Epidermal melanocyte (primary cell): ENCODE results near the gene MAGEA9B.
"Not testable (repeated sequence)": the region's sequence is repeated elsewhere in the genome, so short reads cannot be mapped to it uniquely, and the experiment has no call there.

Experiments used
- DNase-seq: peaks from one replicate; pipeline ENCODE4 v3.0.0; 2011; ENCODE audit warnings: low spot score; ENCODE audit not compliant: insufficient read length

Gene MAGEA9B, protein sequence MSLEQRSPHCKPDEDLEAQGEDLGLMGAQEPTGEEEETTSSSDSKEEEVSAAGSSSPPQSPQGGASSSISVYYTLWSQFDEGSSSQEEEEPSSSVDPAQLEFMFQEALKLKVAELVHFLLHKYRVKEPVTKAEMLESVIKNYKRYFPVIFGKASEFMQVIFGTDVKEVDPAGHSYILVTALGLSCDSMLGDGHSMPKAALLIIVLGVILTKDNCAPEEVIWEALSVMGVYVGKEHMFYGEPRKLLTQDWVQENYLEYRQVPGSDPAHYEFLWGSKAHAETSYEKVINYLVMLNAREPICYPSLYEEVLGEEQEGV

DNA sequence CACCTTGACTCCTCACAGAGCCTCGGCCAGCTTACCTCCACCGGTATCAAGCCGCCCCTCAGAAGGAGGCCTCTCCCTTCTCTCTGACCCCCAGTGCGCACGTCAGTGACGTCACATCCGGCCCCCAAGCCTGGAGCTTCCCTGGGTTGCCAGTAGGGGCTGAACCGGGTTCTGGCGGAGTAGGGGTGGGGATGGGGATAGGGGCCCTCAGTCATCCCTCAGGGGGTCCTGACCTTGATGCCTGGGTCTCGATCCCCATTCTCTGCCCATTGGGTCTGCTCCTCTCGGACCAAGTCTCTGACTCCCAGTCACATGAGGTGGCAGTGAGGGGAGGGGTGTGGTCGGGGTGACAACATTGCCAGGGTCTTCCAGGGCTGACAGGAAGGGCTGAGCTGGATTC, at the start of gene MAGEA9B:
Gene MAGEA9B, minus strand, starts transcription at position 101 of the 400 bp plus-strand sequence. CDS start 4,280 bp downstream, outside the sequence.
- DNase-seq = not testable (repeated sequence)

DNA sequence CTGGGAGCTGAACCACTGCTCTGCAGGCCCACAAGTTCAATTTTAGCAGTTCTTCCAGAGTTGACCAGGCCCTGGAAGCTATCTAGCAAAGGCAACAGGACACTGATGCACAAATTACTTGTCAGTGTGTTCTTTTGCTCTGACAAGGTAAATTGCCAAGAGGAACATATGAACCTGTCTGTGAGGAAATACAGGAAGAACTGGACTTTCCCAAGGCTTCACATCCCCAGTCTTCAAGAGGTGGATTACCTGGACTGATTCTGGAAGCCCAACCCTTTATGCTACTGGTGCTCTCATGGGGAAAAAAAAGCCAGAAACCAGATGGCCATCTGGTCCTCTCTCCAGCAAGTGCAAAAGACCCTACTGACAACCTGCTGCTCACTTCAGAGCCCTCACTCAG, 46.3 kb upstream of the MAGEA9B start:
- DNase-seq = no peak

DNA sequence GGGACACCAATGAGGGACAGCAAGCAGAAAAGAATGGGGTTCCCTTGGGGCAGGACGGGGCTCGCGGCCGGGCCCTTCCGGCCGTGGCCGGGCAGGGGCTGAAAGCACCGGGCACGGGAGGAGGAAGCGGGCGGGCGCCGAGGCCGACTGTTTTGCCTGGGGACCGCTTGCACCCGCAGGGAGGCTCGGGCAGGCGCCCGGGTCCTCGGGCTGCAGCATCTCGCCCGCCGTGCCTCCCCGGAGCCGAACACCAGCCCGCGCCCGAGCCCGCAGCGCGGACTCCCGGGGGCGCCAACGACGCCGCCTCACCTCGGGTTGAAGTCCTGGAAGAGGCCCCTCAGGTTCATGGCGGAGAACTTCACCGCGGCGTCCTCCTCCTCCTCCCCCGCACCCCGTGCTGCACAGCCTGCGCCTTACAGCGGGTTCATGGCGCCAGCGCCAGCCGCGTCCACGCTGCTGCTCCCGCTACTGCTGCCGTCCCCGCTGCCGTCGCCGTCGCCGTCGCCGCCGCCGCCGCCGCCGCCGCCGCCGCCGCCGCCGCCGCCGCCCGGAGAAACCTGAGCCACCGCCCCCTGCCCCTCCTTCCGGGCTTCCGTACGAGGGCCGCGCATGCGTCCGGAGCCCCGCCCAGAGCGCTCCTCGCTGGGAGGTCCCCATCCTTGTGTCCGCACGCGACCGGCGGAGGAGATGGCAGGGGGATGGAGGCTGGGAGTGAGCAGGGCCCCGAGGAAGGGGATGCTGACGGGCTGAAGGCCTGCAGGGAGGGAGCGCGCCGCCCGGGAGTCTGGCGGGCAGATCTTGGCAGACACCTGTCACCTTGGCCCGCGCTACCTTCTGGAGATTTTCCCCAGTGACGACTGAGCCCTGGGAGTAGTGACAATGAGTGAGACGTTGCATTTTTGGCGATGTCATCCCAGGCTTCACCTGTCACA, 44.2 kb upstream of the MAGEA9B start, which contains the start of gene TMEM185A:
Gene TMEM185A, minus strand, starts transcription at position 559 of the 932 bp plus-strand sequence. Its CDS starts 212 bp downstream, at position 347.
- no peak for DNase-seq

DNA sequence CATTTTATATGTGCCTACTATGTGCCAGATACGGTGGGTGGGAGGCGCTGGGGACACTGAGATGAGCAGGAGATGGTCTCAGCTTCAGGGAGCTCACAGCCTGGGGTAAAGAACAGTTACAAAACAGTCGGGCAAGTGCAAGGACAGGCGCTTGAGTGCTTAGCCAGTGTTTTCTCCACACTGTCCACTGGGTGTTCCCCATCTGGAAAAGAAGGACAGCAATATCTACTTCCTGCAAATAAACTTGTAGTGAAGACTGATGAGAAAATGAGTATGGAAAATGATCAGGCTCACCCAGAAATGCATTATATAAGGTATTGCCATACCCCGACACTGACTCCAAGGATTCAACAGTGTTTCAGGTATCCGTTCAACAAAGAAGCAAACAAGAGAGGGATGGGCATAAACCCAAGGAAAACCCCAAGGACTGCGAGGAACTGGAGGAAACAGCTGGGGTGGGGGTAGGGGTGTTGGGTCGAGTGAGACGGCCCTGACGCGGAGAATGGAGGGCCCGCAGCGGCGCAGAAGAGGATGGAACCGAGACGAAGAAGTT, 43.5 kb upstream of the MAGEA9B start:
- DNase-seq = no peak

DNA sequence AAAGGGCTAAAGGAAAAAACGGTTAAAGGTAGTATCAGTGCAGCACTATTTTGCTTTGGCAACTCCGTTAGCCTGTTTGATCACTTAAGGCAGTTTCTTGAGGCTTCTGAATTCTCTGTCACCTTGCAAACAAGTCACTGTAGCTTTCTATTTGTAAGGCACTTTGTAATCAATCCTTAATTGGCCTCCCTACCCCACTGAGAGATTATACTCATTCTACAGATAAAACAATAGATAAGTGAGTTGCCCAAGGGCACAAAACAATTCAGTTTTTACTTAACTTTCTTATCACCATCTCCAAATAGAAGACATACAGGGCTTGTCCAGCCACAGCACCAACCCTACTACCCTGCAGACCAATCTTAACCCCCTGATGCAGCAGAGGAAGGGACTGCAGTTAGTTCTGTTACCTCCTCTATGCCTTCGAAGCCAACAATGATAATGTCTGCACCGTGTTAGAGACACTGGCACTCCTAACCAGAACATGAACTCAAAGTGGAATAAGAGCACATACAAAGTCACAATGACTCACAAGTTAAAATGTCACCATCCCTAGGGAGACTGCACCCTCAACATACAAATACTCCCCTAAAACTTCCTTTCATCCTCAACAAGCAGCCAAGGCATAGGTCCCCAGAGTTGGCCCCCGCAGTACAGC, 42.6 kb upstream of the MAGEA9B start:
- DNase-seq = no peak

DNA sequence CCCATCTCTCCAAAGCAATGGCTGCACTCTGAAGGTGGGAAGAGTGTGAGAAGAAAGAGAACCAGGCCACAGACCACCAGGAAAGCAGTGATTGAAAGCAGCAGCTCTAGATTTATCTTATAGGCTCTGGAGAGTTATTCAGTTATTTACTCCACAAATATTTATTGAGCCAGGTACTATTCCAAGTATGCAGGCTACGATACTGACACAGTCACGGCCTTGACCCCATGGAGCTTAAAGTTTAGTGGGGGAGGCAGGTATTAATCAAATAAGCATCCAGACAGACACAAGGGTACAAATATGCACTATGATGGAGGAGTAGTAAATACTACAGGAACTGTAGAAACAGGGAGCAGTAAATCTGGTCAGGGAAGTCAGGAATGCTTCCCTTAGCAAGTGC, 41.5 kb upstream of the MAGEA9B start:
- no peak for DNase-seq

DNA sequence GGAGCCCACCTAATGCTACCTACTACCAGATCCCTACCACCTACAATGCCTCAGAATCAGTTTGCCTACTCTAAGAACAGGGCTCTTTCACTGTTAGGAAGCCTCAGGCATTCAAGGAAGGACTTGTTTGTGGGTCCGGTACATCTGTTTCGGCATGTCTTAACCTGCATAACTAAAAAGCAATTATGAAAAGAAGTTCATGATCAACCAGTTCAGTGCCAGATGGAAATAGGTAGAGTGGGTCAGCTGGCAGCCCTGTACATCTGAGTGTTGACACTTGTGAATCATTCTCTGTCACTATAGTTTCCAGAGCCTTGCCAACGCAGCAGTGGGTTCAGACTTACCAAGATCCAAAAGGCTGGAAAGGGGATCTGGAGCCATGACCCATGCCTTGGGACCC, 41.0 kb upstream of the MAGEA9B start:
- no peak for DNase-seq

DNA sequence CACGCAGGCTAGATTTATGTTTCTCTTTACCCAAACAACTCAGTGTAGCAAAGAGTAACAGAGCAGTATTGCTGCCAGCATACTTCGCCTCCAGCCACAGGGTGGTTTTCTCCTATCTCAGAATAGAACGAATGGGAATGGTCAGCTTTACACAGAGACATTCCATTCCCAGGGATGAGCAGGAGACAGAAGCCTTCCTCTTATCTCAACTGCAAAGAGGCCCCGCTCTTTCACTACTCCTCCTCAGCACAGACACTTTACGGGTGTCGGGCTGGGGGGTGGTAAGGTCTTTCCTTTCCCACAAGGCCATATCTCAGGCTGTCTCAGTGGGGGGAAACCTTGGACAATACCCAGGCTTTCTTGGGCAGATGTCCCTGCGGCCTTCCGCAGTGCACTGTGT, 39.6 kb upstream of the MAGEA9B start:
- DNase-seq = not testable (repeated sequence)

DNA sequence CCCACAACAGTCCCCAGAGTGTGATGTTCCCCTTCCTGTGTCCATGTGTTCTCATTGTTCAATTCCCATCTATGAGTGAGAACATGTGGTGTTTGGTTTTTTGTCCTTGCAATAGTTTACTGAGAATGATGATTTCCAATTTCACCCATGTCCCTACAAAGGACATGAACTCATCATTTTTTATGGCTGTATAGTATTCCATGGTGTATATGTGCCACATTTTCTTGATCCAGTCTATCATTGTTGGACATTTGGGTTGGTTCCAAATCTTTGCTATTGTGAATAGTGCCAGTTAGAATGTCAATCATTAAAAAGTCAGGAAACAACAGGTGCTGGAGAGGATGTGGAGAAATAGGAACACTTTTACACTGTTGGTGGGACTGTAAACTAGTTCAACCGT, 32.4 kb upstream of the MAGEA9B start:
- DNase-seq = not testable (repeated sequence)

DNA sequence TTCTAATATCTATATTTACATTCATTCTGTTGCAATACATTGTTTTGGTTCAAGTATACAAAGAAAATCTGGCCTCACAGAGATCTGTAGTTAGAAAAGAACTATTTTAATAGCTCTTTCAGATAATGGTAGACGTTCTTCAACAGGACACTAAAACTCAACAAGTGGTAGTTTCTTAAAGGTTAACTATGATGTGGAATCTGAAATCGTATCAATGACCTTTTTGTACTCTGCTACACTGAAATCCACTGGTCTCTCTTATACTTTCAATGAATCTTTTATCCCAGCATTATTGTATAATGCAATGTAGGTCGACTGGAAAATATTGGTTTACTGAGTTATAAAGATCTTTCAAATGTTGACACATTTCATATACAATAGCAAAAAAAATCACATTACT, 31.6 kb upstream of the MAGEA9B start:
- no peak for DNase-seq

DNA sequence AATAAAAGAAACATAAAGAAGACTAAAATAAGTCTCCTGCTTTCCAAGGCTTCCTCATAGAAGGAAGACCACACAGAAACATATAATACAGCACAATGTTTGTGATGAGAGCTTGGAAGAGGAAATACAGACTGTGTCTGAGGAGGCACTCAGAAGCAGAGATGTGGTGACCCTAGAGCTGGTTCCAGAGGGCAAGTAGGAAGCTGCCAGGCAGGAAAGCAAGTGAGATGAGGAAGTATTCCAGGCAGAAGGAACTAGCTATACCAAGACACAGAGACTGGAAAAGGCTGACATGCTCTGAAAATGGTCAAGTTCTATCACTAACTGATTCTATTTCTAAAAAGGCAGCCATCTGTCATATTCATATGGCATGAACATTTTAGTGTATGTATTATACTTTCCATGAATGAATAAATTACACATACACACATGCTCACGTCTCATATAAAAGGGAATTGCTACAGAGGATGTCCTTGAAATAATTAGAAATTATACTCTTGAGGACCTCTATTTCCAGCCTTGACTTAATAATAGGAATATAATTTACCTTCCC, 24.4 kb upstream of the MAGEA9B start:
- no peak for DNase-seq

DNA sequence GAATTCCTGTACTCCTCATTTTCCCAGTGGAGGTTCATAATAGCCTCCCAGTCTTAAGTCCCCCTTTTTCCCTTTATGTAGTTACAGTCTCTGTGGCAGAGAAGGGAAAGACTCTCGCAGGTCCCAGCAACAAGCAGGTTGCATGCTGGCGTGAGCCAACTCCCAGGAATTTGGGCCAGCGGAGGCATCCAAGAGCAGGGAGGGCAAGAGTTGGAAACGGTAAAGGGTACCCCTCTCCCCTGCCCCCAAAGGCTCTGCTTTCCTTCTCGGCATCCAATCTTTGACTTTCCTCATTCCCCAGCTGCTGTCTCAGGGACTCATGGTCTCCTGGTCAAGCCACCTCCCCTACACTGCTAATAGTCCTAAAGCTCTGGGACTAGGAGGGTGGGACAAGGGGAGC, 23.3 kb upstream of the MAGEA9B start:
- no peak for DNase-seq

DNA sequence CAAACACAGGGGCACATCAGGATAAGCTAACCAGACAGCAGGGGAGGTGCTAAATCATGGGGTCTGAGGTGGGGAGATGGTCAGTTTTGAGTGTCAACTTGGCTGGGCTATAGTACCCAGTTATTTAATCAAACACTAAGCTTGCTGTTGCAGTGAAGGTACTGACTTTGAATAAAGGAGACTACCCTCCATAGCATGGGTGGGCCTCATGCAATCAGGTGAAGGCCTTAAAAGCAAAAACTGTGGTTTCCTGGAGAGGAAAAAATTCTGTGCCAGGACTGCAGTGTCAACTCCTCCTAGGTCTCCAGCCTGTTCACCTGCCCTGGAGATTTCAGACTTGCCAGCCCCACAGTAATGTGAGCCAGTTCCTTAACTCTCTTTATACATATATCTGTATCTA, 20.4 kb upstream of the MAGEA9B start:
- no peak for DNase-seq

DNA sequence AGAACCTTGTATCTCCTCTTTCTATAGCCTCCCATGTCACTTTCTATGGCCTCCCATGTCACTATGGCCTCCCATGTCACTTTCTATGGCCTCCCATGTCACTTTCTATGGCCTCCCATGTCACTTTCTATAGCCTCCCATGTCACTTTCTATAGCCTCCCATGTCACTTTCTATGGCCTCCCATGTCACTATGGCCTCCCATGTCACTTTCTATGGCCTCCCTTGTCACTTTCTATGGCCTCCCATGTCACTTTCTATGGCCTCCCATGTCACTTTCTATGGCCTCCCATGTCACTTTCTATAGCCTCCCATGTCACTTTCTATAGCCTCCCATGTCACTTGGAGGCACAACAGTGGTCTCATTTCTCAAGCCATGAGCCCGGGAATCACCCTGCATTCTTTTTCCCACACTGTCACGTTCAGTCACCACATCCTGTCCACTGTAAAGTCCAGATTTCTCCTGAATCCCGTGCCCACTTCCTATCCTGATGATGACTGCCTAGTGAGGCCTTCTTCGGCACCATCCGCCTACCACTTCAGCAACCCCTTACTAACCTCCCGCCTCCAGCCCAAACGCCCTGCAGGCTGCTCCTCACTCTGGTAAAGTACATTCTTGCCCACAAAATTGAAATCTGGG, 18.1 kb upstream of the MAGEA9B start:
- not testable (repeated sequence) for DNase-seq

DNA sequence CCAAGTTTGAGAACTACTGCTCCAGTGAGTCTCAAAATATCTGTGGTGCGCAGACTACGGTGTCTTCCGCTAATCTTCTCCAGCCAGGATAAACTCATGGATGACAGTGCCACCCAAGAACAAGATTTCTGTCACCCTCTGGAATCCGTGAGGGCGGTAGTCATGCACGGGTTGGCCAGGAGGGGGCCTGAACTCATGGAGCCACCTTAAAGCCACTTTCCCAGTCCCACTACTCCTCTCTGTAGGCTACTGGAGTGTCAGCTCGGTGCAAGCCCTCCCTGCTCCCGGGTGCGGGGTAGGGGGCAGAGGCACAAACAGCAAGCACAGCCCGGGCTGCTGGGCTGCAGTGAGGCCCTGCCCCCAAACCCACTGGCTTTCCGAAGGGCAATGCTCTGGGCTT, 11.3 kb upstream of the MAGEA9B start:
- not testable (repeated sequence) for DNase-seq

DNA sequence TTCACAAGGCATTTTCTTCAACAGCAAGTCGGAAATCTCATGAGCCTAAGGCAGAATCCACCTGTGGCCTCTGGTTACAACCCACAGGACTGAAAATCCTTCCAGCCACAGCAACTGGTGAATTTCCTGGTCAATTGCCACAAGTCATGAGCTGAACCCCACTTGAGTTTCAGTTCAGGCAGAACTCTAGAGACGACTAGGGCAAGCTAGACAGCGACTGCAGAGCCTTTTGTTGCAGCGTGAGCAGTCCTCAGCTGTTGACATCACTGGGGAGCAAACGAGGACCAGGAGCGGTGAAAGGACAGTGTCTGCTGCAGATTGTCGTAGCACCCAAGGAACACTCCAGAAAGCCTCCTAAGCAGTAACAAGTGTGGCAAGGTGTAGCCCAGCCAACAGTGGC, 8.7 kb upstream of the MAGEA9B start:
- not testable (repeated sequence) for DNase-seq

DNA sequence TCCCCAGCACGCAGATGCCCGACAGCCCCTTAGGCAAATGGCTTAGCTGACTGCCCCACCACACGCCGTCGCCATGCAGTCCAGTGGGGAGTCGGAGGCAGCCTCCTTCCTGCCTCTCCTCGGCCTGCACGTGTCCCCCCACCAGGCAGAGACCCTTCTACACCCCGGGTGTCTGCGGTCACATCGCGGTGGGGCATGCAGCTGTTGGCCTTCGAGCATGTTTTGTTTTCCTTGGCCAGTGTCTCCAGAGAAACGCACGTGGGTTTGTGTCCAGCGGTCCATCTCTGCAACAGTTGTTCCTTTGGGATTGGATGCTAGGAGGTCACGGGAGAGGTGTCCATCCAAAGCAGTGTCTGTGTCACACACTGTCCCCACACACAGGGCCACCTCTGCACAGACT, 8.0 kb upstream of the MAGEA9B start, which contains the start of gene HSFX2:
Gene HSFX2, minus strand, starts transcription at position 101 of the 400 bp plus-strand sequence. CDS start 614 bp downstream, outside the sequence.
- not testable (repeated sequence) for DNase-seq

DNA sequence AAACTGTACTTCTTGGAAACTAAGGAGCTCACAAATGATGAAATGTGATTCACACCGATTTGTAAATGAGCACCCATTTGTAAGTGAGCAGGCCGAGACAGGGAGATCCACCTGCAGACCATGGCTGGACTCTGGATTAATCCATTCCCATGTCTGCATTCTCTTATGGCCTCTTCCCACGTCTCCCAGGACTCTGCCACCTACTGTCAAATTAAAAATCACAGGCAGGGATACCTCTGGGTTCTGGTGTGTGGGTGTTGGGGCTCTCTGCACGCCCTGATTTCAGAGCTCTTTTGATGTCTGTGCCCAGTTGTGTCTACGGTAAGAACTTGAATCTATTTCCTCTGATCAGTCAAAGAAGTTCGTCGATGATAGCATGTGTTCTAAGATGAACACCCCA, 3.7 kb upstream of the MAGEA9B start:
- DNase-seq = not testable (repeated sequence)

DNA sequence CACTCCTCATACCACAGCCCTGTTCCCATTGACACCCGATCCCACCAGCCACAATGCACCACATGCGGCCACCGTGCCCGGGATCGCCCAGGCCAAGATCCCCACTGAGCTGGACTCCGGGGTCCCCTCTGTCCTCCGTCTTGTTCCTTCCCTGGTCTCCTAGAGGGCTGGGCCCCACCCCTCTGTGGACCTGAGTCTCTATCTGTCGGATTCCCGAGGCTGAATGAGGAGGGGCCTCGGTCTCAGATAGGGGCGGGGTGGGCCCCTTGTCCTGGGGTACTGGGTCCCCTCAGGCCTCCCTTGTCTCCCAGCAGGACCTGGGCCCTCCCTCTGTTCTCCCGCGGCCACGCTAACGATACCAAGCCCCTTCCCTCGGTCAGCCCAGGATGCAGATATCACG, 1.6 kb downstream of the MAGEA9B start:
- DNase-seq = not testable (repeated sequence)

DNA sequence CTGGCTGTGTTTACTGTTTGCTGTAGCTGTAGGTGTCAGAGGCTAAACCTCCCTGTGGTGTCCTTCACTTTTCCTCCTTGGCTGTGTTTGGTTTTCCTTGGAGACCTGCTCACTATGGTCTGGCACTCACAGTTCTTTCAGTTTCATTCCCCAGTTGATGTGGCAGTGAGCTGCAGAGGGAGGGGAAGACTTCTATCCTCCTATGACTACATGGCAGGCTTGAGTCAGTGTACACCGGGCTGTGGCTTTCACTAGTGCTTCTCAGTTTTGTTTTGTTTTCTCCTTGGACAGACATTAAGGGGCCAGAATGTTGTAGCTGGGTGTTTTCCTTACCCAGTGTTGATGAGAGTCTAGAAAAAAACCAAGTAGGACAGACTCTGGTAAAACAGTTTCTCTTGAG, 13.8 kb downstream of the MAGEA9B start:
- not testable (repeated sequence) for DNase-seq
